NCI-H345 (cell line): ENCODE measurements around the gene KLK3.
"Not testable (repeated sequence)": the region's sequence is repeated elsewhere in the genome, so short reads cannot be mapped to it uniquely, and the experiment has no call there.

ENCODE experiments used
- DNase-seq: peaks from one replicate; lab custom pipeline; 2025; lab: John Stamatoyannopoulos, UW

The KLK3 gene

GRCh38 chr19:50854636-50855410 is at the start of gene KLK3:
Gene KLK3 (plus strand): TSS chr19:50854915. CDS start chr19:50854956, 41 bp downstream.
- no peak for DNase-seq

- no peak for DNase-seq
These were observed 45.9 kb upstream of the KLK3 start for GRCh38 chr19:50808856-50809255.

- not testable (repeated sequence) for DNase-seq
These were observed 43.0 kb upstream of the KLK3 start for GRCh38 chr19:50811622-50812238.

GRCh38 chr19:50812474-50812873 is 42.2 kb upstream of the KLK3 start:
- DNase-seq = no peak

GRCh38 chr19:50814883-50815282 is 39.8 kb upstream of the KLK3 start:
- no peak for DNase-seq

- DNase-seq = no peak
These were observed 39.3 kb upstream of the KLK3 start for GRCh38 chr19:50815439-50815838.

GRCh38 chr19:50817941-50818858 is 36.5 kb upstream of the KLK3 start:
- peak; percentile 84 for DNase-seq

- DNase-seq = peak; percentile 10
These were observed 35.7 kb upstream of the KLK3 start for GRCh38 chr19:50818859-50819472.

- DNase-seq = no peak
These were observed 35.1 kb upstream of the KLK3 start for GRCh38 chr19:50819636-50820035.

GRCh38 chr19:50820086-50820485 is 34.6 kb upstream of the KLK3 start:
- no peak for DNase-seq

- DNase-seq = no peak
These were observed 34.0 kb upstream of the KLK3 start for GRCh38 chr19:50820549-50821247.

- DNase-seq = no peak
These were observed 33.5 kb upstream of the KLK3 start for GRCh38 chr19:50821248-50821612.

- no peak for DNase-seq
These were observed 33.1 kb upstream of the KLK3 start for GRCh38 chr19:50821622-50822021.

- no peak for DNase-seq
These were observed 32.0 kb upstream of the KLK3 start for GRCh38 chr19:50822661-50823208.

- DNase-seq = no peak
These were observed 31.2 kb upstream of the KLK3 start, which contains the start of gene KLK1 for GRCh38 chr19:50823389-50824042. Gene KLK1 (minus strand): TSS chr19:50823787. CDS start chr19:50823748, 39 bp downstream.

- DNase-seq = no peak
These were observed 28.0 kb upstream of the KLK3 start for GRCh38 chr19:50826492-50827240.

GRCh38 chr19:50827476-50827875 is 27.2 kb upstream of the KLK3 start:
- DNase-seq = no peak

GRCh38 chr19:50829801-50830200 is 24.9 kb upstream of the KLK3 start:
- DNase-seq = no peak

- DNase-seq = no peak
These were observed 24.3 kb upstream of the KLK3 start for GRCh38 chr19:50830266-50831025.
